Thyroid gland (tissue), 4 donors: ENCODE results near the gene ATP2B1. TPM values are rescaled to one million over a fixed set of nuclear protein-coding genes. Genes with fewer than 3 reads are reported as not detected.

Source experiments
- DNase-seq, 2 donors: peaks; one replicate each; pipeline ENCODE4 v3.0.0-alpha.2; 2019
- H3K27ac ChIP-seq, 3 donors: fragments of 200-600 bp; sonication (generic); 1 replicate in 2 of 3; 2 replicates in 1 of 3; pipeline ENCODE4 v1.5.1; 2016 to 2019; ENCODE audit warnings: mild to moderate bottlenecking in 1 of 3, moderate library complexity in 1 of 3
- H3K27me3 ChIP-seq: fragments of 200-600 bp; sonication (generic); one replicate; pipeline ENCODE4 v1.5.1; 2019
- H3K36me3 ChIP-seq, 2 donors: fragments of 200-600 bp; sonication (generic); one replicate each; pipeline ENCODE4 v1.5.1; 2016 to 2019
- H3K4me1 ChIP-seq, 2 donors: fragments of 200-600 bp; sonication (generic); one replicate each; pipeline ENCODE4 v1.5.1; 2017 to 2019
- H3K4me3 ChIP-seq, 3 donors: fragments of 200-600 bp; sonication (generic); replicated peaks in 1 of 3; 1 replicate in 2 of 3; 2 replicates in 1 of 3; pipeline ENCODE4 v1.5.1; 2016; ENCODE audit warnings: mild to moderate bottlenecking in 1 of 3
- H3K9me3 ChIP-seq: fragments of 200-600 bp; sonication (generic); one replicate; pipeline ENCODE4 v1.5.1; 2017
- POLR2A ChIP-seq, 2 donors: fragments of 450-650 bp; IDR thresholded peaks; one replicate each; pipeline ENCODE4 v1.6.1; 2017; ENCODE audit warnings: antibody characterized with exemption in 2 of 2, mild to moderate bottlenecking in 2 of 2, moderate library complexity in 1 of 2
- WGBS, 2 donors: methylation state at CpG; one replicate each; pipeline ENCODE4 v1.1.5; 2017; 5-methylcytosine and 5-hydroxymethylcytosine counted together
- intact Hi-C: fragments of 100-400 bp; cut with DNase I; formaldehyde crosslinking; loops from one replicate; pipeline ENCODE4 v1.15.1; 2023
- total RNA-seq, 4 donors: library from RNA; depleted of rRNA; stranded (reverse); fragments of >200 nt; gene quantifications; one replicate each; pipeline ENCODE4 v1.2.3, GENCODE V29; 2016
- TF ChIP-seq, protein P1 (sequence below), 6 experiments: fragments of 200-600 bp in 3 of 6; fragments of 450-650 bp in 3 of 6; sonication (generic) in 3 of 6; IDR thresholded peaks; one replicate each; pipeline ENCODE4 v1.5.1; 2016 to 2019; ENCODE audit warnings: antibody characterized with exemption in 6 of 6, mild to moderate bottlenecking in 2 of 6, inconsistent platforms in 1 of 6, moderate library complexity in 1 of 6

Gene ATP2B1
- total RNA-seq, 4 donors from 2014 or later: 34.5 to 66.0 (median 44.4) TPM

DNA sequence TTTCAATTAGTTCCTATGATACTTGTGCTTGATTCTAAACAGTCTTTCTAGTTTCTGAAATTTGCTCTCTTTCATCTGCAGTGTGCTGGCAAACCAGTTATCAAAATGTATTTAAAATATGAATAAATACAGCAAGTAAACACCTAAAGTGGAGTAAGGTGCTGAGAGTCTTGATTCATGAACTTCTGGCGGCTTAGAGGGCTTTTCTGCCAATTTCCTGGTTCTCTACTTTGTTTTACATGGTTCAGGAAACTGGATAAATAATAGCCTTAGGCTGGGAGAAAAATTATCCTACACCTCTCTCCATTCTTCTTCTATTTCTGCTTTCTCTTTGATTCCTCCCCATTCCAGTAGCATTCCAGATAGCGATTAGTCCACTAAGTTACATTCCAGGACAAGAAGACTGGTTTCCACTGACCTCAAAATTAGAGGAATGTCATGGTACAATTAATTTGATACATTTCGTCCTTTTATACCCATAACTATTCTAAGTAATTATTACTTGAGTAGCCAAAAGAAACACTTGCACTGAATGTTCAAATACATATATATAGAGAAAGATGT is 14.9 kb downstream of the ATP2B1 start:
- intact Hi-C loops: no loop called here
- Histone ChIP-seq H3K27me3 (no peaks in the 10 kb centered on the region), H3K27ac (no peak overlapping the region), H3K9me3 (no peaks in the 10 kb centered on the region), H3K36me3 (no peaks in the 10 kb centered on the region), H3K4me1 (peaks cover 6 to 8% of the 10 kb centered on the region in 2 donors), H3K4me3 (no peak overlapping the region)
- TF ChIP-seq, protein P1, sequence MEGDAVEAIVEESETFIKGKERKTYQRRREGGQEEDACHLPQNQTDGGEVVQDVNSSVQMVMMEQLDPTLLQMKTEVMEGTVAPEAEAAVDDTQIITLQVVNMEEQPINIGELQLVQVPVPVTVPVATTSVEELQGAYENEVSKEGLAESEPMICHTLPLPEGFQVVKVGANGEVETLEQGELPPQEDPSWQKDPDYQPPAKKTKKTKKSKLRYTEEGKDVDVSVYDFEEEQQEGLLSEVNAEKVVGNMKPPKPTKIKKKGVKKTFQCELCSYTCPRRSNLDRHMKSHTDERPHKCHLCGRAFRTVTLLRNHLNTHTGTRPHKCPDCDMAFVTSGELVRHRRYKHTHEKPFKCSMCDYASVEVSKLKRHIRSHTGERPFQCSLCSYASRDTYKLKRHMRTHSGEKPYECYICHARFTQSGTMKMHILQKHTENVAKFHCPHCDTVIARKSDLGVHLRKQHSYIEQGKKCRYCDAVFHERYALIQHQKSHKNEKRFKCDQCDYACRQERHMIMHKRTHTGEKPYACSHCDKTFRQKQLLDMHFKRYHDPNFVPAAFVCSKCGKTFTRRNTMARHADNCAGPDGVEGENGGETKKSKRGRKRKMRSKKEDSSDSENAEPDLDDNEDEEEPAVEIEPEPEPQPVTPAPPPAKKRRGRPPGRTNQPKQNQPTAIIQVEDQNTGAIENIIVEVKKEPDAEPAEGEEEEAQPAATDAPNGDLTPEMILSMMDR (IDR thresholded peaks at IDR 0.05): no peak
- no peak for TF ChIP-seq POLR2A (IDR thresholded peaks at IDR 0.05)
- DNase-seq: no peak
- WGBS, 2 donors: 81% methylated on average over 3 of the region's 3 CpGs

DNA sequence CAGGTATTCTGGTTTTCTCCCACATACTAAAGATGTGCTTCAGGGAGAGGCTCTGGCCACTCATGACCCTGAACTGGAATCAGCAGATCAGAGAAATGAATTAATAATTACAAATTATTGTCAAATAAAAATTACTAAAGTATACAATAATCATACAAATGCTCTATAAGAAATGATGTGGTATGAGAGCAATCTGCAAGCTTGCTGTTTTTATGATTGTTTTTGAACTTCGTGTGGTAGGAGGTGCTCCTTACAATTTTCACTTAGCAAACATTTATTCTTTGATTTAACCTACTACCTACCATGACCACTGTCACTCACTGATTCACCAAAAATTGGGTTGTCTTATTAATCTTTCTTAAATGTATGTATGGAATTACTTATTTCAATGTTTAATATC is 16.2 kb downstream of the ATP2B1 start:
- Histone ChIP-seq H3K36me3 (no peaks in the 10 kb centered on the region), H3K4me1 (peaks cover 6 to 11% of the 10 kb centered on the region in 2 donors), H3K4me3 (no peak overlapping the region), H3K27me3 (no peaks in the 10 kb centered on the region), H3K9me3 (no peaks in the 10 kb centered on the region), H3K27ac (no peak overlapping the region)
- intact Hi-C loops: no loop called here
- TF ChIP-seq, protein P1 (IDR thresholded peaks at IDR 0.05): no peak
- no peak for TF ChIP-seq POLR2A (IDR thresholded peaks at IDR 0.05)
- WGBS, 2 donors: 83 to 88% methylated on average over 1 of the region's 1 CpG
- DNase-seq: no peak

DNA sequence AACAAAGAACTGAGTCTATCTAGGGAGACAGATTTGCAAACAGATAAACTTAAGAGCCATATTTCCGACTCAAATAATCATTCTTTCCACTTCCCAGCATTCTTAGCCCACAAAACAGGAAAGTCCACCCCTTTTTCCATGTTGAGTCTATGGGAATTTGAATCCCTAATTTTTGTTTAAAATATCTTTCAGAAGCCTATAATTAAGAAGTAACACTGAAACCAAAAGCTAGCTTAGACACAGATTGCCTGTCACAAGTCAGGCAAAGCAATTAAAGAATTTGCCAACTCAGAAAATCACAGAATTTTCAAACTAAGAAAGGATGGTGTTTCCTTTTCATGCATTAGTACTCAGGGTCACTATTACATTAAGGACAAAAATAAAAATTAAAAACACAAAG is 17.0 kb downstream of the ATP2B1 start:
- no peaks in the 10 kb centered on the region for H3K27me3 ChIP-seq
- no peak overlapping the region for H3K4me3 ChIP-seq
- intact Hi-C loops: no loop called here
- TF ChIP-seq POLR2A (IDR thresholded peaks at IDR 0.05): no peak
- TF ChIP-seq, protein P1 (IDR thresholded peaks at IDR 0.05): no peak
- peaks cover 6 to 11% of the 10 kb centered on the region in 2 donors for H3K4me1 ChIP-seq
- H3K9me3 ChIP-seq: no peaks in the 10 kb centered on the region
- no peak for DNase-seq
- 83 to 84% methylated on average over 1 of the region's 1 CpG for WGBS, 2 donors
- H3K27ac ChIP-seq: no peak overlapping the region
- H3K36me3 ChIP-seq: no peaks in the 10 kb centered on the region

DNA sequence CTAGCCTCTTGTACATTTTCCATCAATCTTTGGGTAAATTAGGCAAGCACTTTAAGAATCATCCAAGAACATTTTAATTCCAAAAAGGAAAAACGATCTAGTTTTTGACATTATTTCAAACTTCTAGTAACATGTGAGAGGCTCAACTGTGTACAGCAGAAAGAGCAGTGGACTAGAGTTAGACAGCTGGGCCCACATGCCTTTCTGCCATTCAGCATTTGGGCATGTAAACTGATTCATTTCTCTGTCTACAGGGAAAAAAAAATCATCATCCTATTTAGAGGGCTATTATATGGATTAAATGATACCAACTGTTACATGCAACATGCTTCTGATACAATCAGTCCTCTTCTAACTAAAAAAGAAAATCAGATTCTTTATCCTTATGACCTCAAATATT is 17.7 kb downstream of the ATP2B1 start:
- no peaks in the 10 kb centered on the region for H3K27me3 ChIP-seq
- no peak overlapping the region for H3K27ac ChIP-seq
- H3K9me3 ChIP-seq: no peaks in the 10 kb centered on the region
- no peaks in the 10 kb centered on the region for H3K36me3 ChIP-seq
- peaks cover 6 to 11% of the 10 kb centered on the region in 2 donors for H3K4me1 ChIP-seq
- 69 to 73% methylated on average over 1 of the region's 1 CpG for WGBS, 2 donors
- DNase-seq: no peak
- intact Hi-C loops: no loop called here
- no peak for TF ChIP-seq POLR2A (IDR thresholded peaks at IDR 0.05)
- TF ChIP-seq, protein P1 (IDR thresholded peaks at IDR 0.05): no peak
- no peak overlapping the region for H3K4me3 ChIP-seq

DNA sequence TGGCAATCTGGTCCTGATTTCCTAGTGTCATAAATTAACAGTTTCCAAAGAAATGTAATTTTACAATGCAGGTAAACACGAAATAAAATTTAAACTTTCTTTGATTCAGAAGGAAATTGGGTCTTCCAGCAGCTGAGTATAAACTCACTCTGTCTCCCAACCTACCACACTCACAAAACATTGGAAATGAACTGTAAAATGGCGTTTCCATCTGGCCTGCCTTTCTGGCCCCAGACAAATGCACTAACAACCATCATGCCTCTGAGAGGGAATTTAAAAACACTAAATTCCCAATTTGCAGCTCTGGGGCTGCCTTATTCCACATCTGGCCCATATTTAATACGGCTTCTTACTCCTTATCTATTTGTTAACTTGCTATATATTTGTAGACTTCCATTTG is 19.3 kb downstream of the ATP2B1 start:
- Histone ChIP-seq H3K4me1 (peaks cover 6 to 11% of the 10 kb centered on the region in 2 donors), H3K27me3 (no peaks in the 10 kb centered on the region), H3K36me3 (no peaks in the 10 kb centered on the region), H3K9me3 (no peaks in the 10 kb centered on the region), H3K27ac (no peak overlapping the region), H3K4me3 (no peak overlapping the region)
- 94 to 97% methylated on average over 3 of the region's 3 CpGs for WGBS, 2 donors
- intact Hi-C loops: no loop called here
- TF ChIP-seq POLR2A (IDR thresholded peaks at IDR 0.05): no peak
- TF ChIP-seq, protein P1 (IDR thresholded peaks at IDR 0.05): no peak
- no peak for DNase-seq
